ENCODE measurements around the gene MAMDC2. TPM values are rescaled to one million over a fixed set of nuclear protein-coding genes. Genes with fewer than 3 reads are reported as not detected.

MAMDC2 gene
- total RNA-seq, 1 donor from 2014 or later: 0.21 TPM

- no peak for DNase-seq (ENCODE audit: low read depth, low spot score)
- no peak overlapping the region for H3K4me3 Mint-ChIP-seq
- no peaks in the 10 kb centered on the region for H3K4me1 Mint-ChIP-seq
- no peaks in the 10 kb centered on the region for H3K9me3 Mint-ChIP-seq
- H3K36me3 Mint-ChIP-seq (ENCODE audit: low read depth): no peaks in the 10 kb centered on the region
- no peak for TF ChIP-seq CTCF (conservative IDR thresholded peaks at IDR 0.05)
- no peaks in the 10 kb centered on the region for H3K27me3 Mint-ChIP-seq (ENCODE audit: low read depth)
- no peak overlapping the region for H3K27ac Mint-ChIP-seq (ENCODE audit: unreplicated experiment)
Measured at GRCh38 chr9:70170151-70170790, 126.6 kb downstream of the MAMDC2 start.

GRCh38 chr9:70172532-70172931, 128.9 kb downstream of the MAMDC2 start:
- DNase-seq (ENCODE audit: low read depth, low spot score): no peak
- no peak overlapping the region for H3K27ac Mint-ChIP-seq (ENCODE audit: unreplicated experiment)
- no peaks in the 10 kb centered on the region for H3K9me3 Mint-ChIP-seq
- no peak for TF ChIP-seq CTCF (conservative IDR thresholded peaks at IDR 0.05)
- H3K27me3 Mint-ChIP-seq (ENCODE audit: low read depth): no peaks in the 10 kb centered on the region
- no peak overlapping the region for H3K4me3 Mint-ChIP-seq
- peaks cover 5% of the 10 kb centered on the region for H3K4me1 Mint-ChIP-seq
- H3K36me3 Mint-ChIP-seq (ENCODE audit: low read depth): no peaks in the 10 kb centered on the region

GRCh38 chr9:70177121-70177520, 133.5 kb downstream of the MAMDC2 start:
- peaks cover 5% of the 10 kb centered on the region for H3K4me1 Mint-ChIP-seq
- no peak for TF ChIP-seq CTCF (conservative IDR thresholded peaks at IDR 0.05)
- no peak overlapping the region for H3K27ac Mint-ChIP-seq (ENCODE audit: unreplicated experiment)
- H3K27me3 Mint-ChIP-seq (ENCODE audit: low read depth): no peaks in the 10 kb centered on the region
- no peak overlapping the region for H3K4me3 Mint-ChIP-seq
- no peak for DNase-seq (ENCODE audit: low read depth, low spot score)
- peaks cover 7% of the 10 kb centered on the region for H3K9me3 Mint-ChIP-seq
- peaks cover 5% of the 10 kb centered on the region for H3K36me3 Mint-ChIP-seq (ENCODE audit: low read depth)

- no peak for DNase-seq (ENCODE audit: low read depth, low spot score)
- Mint-ChIP-seq H3K4me1 (peaks cover 8% of the 10 kb centered on the region), H3K27me3 (ENCODE audit: low read depth) (no peaks in the 10 kb centered on the region), H3K4me3 (no peak overlapping the region), H3K36me3 (ENCODE audit: low read depth) (peaks cover 2% of the 10 kb centered on the region), H3K27ac (ENCODE audit: unreplicated experiment) (no peak overlapping the region), H3K9me3 (peaks cover 6% of the 10 kb centered on the region)
- no peak for TF ChIP-seq CTCF (conservative IDR thresholded peaks at IDR 0.05)
Measured at GRCh38 chr9:70192707-70193106, 149.1 kb downstream of the MAMDC2 start.

GRCh38 chr9:70195456-70195855, 151.8 kb downstream of the MAMDC2 start:
- DNase-seq (ENCODE audit: low read depth, low spot score): no peak
- Mint-ChIP-seq H3K27me3 (ENCODE audit: low read depth) (no peaks in the 10 kb centered on the region), H3K36me3 (ENCODE audit: low read depth) (no peaks in the 10 kb centered on the region), H3K4me1 (peaks cover 4% of the 10 kb centered on the region), H3K27ac (ENCODE audit: unreplicated experiment) (no peak overlapping the region), H3K4me3 (no peak overlapping the region), H3K9me3 (peaks cover 2% of the 10 kb centered on the region)
- TF ChIP-seq CTCF (conservative IDR thresholded peaks at IDR 0.05): no peak

Data from neural crest cell (in vitro differentiated cells).